ENCODE results near the gene C1orf105.
"Not testable (repeated sequence)": the region's sequence is repeated elsewhere in the genome, so short reads cannot be mapped to it uniquely, and the experiment has no call there.

C1orf105 gene

DNA sequence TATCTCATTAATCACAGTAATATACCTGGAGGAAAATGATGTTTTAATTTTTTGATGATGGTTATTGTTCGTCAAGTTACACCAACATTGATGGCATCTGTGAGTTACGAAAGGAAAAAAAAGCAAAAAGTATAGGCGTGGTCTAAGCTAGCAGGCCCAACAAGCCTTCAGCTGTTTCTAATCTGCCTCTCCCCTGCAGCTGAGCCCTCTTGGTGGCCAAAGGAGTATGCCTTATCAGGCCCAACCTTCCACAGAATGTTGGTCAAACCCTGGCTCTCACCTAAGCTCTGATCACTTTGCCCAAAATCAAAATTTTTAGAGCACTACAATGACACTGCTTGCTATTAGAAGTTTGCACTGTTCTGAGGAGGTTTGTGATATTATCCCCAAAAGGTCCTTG lies 4.9 kb downstream of the C1orf105 start:
- H3K27ac ChIP-seq, result no peak overlapping the region
- TF ChIP-seq, protein P1, sequence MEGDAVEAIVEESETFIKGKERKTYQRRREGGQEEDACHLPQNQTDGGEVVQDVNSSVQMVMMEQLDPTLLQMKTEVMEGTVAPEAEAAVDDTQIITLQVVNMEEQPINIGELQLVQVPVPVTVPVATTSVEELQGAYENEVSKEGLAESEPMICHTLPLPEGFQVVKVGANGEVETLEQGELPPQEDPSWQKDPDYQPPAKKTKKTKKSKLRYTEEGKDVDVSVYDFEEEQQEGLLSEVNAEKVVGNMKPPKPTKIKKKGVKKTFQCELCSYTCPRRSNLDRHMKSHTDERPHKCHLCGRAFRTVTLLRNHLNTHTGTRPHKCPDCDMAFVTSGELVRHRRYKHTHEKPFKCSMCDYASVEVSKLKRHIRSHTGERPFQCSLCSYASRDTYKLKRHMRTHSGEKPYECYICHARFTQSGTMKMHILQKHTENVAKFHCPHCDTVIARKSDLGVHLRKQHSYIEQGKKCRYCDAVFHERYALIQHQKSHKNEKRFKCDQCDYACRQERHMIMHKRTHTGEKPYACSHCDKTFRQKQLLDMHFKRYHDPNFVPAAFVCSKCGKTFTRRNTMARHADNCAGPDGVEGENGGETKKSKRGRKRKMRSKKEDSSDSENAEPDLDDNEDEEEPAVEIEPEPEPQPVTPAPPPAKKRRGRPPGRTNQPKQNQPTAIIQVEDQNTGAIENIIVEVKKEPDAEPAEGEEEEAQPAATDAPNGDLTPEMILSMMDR (conservative IDR thresholded peaks at IDR 0.05), result no peak
- TF ChIP-seq ZFX (IDR thresholded peaks at IDR 0.05), result no peak

DNA sequence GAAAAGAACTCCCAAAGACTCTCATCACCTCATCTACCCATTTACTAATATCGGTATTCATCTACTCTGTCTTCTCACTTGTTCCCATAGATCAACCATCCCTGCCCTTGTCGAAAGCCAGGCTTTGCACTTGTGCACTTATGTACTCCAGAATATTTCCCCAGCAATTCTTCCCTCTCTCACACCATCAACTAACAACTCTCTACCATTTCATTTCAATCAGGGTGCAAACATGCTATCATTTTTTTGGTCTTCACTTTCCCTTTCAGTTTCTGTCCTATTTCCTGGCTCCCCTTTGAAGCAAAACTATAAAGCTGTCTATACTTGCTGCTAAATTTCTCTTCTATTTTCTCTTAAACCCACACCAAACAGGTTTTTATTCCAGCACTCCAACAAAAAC lies 6.7 kb downstream of the C1orf105 start:
- no peak overlapping the region for H3K27ac ChIP-seq
- TF ChIP-seq, protein P1 (conservative IDR thresholded peaks at IDR 0.05), result no peak
- no peak for TF ChIP-seq ZFX (IDR thresholded peaks at IDR 0.05)

DNA sequence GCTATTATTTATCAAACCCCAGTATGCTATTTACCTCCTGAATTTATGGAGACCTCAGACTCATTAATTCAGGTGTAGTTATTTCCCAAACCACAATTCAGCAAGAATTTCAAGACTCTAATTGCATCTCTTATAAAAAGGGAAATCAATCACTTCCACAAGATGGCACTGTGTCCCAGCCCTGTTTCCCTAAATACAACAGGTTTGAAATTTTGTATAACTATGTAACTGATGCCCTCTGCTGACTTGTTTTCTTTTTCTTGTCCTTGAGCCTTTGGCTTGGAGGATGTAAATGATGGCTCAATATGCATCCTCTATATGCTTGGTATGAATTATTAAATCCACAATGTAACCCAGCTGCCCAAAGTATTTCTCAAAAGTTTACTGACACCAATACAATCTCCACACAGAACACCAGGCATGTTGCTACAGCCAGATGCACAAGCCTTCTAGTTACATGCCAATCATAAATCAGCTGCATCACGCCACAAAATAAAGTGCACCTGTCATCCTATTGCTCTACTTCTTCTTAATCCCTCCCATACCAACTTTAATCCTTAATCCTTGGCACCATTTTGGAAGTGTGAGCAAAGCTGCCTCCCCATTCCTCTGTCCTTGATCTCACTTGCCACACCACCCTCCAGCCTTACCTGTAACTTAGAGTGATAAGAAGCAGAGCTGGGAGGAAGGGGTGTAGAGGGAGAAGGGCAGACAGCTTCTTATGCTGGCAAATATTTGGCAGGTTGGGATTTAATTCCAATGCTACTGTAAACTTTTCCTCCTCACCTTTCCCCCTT lies 9.0 kb downstream of the C1orf105 start:
- no peak for TF ChIP-seq ZFX (IDR thresholded peaks at IDR 0.05)
- TF ChIP-seq, protein P1 (conservative IDR thresholded peaks at IDR 0.05), result peak; percentile 96
- H3K27ac ChIP-seq, result no peak overlapping the region

DNA sequence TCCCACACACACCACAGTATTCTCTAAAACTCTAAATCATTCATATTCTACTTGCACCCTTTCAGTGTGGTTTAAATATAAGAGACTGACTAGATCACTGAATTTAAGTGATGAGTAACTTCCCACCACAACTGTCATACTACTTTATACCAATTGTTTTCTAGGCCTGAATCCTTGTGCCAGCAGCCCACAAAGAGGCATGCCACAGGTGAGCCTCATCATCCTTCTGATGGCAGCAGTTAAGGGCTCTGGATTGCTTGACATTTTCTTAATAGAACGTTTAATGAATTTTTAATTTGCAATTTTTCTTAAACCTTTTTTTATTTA lies 9.6 kb downstream of the C1orf105 start:
- H3K27ac ChIP-seq, result no peak overlapping the region
- TF ChIP-seq ZFX (IDR thresholded peaks at IDR 0.05), result no peak
- TF ChIP-seq, protein P1 (conservative IDR thresholded peaks at IDR 0.05), result no peak

DNA sequence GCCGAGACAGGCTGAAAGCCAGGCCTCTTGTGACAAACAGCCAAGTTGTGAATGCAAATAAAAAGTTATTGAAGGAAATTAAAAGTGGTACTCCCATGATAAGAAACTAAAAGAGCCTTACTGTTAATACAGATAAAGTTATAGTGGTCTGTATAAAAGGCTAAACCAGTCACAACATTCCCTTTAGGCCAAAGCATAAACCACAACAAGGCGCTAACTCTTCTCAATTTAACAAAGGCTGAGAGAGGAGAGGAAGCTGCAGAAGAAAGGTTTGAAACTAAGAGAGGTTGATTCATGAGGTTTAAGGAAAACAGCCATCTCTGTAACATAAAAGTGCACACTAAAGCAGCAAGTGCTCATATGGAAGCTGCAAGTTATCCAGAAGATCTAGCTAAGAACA lies 10.7 kb downstream of the C1orf105 start:
- no peak for TF ChIP-seq ZFX (IDR thresholded peaks at IDR 0.05)
- TF ChIP-seq, protein P1 (conservative IDR thresholded peaks at IDR 0.05), result no peak
- H3K27ac ChIP-seq, result peak overlapping the region; percentile 72

DNA sequence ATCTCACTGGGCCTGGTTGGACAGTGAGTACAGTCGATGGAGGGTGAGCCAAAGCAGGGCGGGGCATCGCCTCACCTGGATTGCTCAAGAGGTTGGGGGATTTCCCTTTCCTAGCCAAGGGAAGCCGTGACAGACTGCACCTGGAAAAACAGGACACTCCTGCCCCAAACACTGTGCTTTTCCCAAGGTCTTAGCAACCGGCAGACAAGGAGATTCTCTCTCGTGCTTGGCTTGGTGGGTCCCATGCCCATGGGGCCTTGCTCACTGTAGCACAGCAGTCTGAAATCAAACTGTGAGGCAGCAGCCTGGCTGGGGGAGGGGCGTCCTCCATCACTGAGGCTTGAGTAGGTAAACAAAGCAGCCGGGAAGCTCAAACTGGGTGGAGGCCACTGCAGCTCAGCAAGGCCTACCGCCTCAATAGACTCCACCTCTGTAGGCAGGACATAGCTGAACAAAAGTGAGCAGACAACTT lies 11.3 kb downstream of the C1orf105 start:
- H3K27ac ChIP-seq, result peak overlapping the region; percentile 72
- no peak for TF ChIP-seq ZFX (IDR thresholded peaks at IDR 0.05)
- TF ChIP-seq, protein P1 (conservative IDR thresholded peaks at IDR 0.05), result no peak

DNA sequence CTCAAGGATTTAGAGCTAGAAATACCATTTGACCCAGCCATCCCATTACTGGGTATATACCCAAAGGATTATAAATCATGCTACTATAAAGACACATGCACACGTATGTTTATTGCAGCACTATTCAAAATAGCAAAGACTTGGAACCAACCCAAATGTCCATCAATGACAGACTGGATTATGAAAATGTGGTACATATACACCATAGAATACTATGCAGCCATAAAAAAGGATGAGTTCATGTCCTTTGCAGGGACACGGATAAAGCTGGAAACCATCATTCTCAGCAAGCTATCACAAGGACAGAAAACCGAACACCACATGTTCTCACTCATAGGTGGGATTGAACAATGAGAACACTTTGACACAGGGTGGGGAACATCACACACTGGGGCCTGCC lies 16.7 kb downstream of the C1orf105 start:
- H3K27ac ChIP-seq, result not testable (repeated sequence)

DNA sequence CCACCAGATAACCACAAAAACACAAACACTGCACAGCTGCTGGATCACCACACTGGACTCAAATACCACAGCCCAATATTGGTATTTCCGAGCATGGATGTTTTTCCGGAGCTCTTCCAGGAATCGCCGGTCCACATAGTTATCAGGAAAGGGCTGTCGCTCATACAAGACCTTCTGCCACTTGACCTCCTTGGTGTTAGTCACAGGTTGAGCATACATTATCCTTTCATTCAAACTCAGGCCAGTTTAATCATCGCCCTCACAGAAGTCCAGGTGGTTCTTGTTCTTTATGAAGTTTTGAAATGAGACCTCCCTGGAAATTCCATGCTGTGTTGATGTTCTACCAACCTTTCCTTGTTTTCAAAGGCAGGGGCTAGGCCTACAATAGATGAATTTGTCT lies 21.9 kb downstream of the C1orf105 start:
- no peak for TF ChIP-seq ZFX (IDR thresholded peaks at IDR 0.05)
- TF ChIP-seq, protein P1 (conservative IDR thresholded peaks at IDR 0.05), result no peak
- H3K27ac ChIP-seq, result no peak overlapping the region
